ENCODE data around the gene MBD1. TPM values are rescaled to one million over a fixed set of nuclear protein-coding genes. Genes with fewer than 3 reads are reported as not detected.
A peak's percentile ranks its signal among the peaks of the same experiment; 100 is the strongest.

The MBD1 gene
- total RNA-seq, 2 donors from 2014 or later, result 54.2 to 92.3 TPM

GRCh38 chr18:50274044-50274442, 7.3 kb downstream of the MBD1 start:
- H3K9ac ChIP-seq (ENCODE audit: low read depth in 2 of 2, low read length in 2 of 2), result no peak overlapping the region
- no peak overlapping the region for H3K4me3 ChIP-seq
- DNase-seq, result no peak
- TF ChIP-seq CTCF (IDR thresholded peaks at IDR 0.05), result no peak
- H3K9me3 ChIP-seq, result no peaks in the 10 kb centered on the region
- intact Hi-C loops (cut with DNase I), result no loop called here
- H3K27me3 ChIP-seq, result no peaks in the 10 kb centered on the region
- peaks cover 59% of the 10 kb centered on the region for H3K36me3 ChIP-seq
- no peak overlapping the region for H3K27ac ChIP-seq
- no peaks in the 10 kb centered on the region for H3K4me1 ChIP-seq

- H3K27ac ChIP-seq, result no peak overlapping the region
- H3K27me3 ChIP-seq, result no peaks in the 10 kb centered on the region
- DNase-seq, result no peak
- H3K9ac ChIP-seq (ENCODE audit: low read depth in 2 of 2, low read length in 2 of 2), result no peak overlapping the region
- H3K4me3 ChIP-seq, result no peak overlapping the region
- intact Hi-C loops (cut with DNase I), result no loop called here
- no peaks in the 10 kb centered on the region for H3K9me3 ChIP-seq
- peaks cover 59% of the 10 kb centered on the region for H3K36me3 ChIP-seq
- H3K4me1 ChIP-seq, result no peaks in the 10 kb centered on the region
- TF ChIP-seq CTCF (IDR thresholded peaks at IDR 0.05), result no peak
Observed at GRCh38 chr18:50273203-50274043, 7.9 kb downstream of the MBD1 start.

GRCh38 chr18:50272568-50272967, 8.8 kb downstream of the MBD1 start:
- peaks cover 55% of the 10 kb centered on the region for H3K36me3 ChIP-seq
- H3K9me3 ChIP-seq, result no peaks in the 10 kb centered on the region
- no peaks in the 10 kb centered on the region for H3K27me3 ChIP-seq
- no peak overlapping the region for H3K9ac ChIP-seq (ENCODE audit: low read depth in 2 of 2, low read length in 2 of 2)
- no peak overlapping the region for H3K4me3 ChIP-seq
- no peak for TF ChIP-seq CTCF (IDR thresholded peaks at IDR 0.05)
- H3K4me1 ChIP-seq, result no peaks in the 10 kb centered on the region
- intact Hi-C loops (cut with DNase I), result no loop called here
- no peak overlapping the region for H3K27ac ChIP-seq
- DNase-seq, result no peak

GRCh38 chr18:50268022-50268747, 13.1 kb downstream of the MBD1 start:
- H3K27me3 ChIP-seq, result no peaks in the 10 kb centered on the region
- peak overlapping the region; percentile 42 for H3K4me3 ChIP-seq
- no peaks in the 10 kb centered on the region for H3K9me3 ChIP-seq
- DNase-seq, result peak; percentile 90
- H3K27ac ChIP-seq, result peak overlapping the region; percentile 58
- H3K36me3 ChIP-seq, result peaks cover 19% of the 10 kb centered on the region
- intact Hi-C loops (cut with DNase I), result no loop called here
- peak; percentile 56 for TF ChIP-seq CTCF (IDR thresholded peaks at IDR 0.05)
- H3K9ac ChIP-seq (ENCODE audit: low read depth in 2 of 2, low read length in 2 of 2), result peak overlapping the region in 1 of 2 donors; percentile 59
- H3K4me1 ChIP-seq, result no peaks in the 10 kb centered on the region

GRCh38 chr18:50266248-50266704, 15.0 kb downstream of the MBD1 start, which contains the start of gene CFAP53:
TSS of gene CFAP53 (minus strand) at chr18:50266495. CDS start at chr18:50266404, 91 bp downstream.
- DNase-seq, result peak; percentile 93
- H3K4me1 ChIP-seq, result no peaks in the 10 kb centered on the region
- no peaks in the 10 kb centered on the region for H3K9me3 ChIP-seq
- intact Hi-C loops (cut with DNase I), result no loop called here
- peak within 1 kb of the TSS in 1 of 2 donors; percentile 68 for H3K9ac ChIP-seq (ENCODE audit: low read depth in 2 of 2, low read length in 2 of 2)
- no peaks in the 10 kb centered on the region for H3K36me3 ChIP-seq
- no peaks in the 10 kb centered on the region for H3K27me3 ChIP-seq
- no peak for TF ChIP-seq CTCF (IDR thresholded peaks at IDR 0.05)
- H3K4me3 ChIP-seq, result peak within 1 kb of the TSS; percentile 54
- H3K27ac ChIP-seq, result no peak within 1 kb of the TSS
